ENCODE measurements around the gene RUVBL1.
A peak's percentile ranks its signal among the peaks of the same experiment; 100 is the strongest.

RUVBL1 gene

GRCh38 chr3:128076483-128077201 is 47.0 kb downstream of the RUVBL1 start:
- Histone ChIP-seq H3K27ac (no peak overlapping the region), H3K36me3 (replicated peaks) (peaks cover 14% of the 10 kb centered on the region), H3K27me3 (replicated peaks) (no peaks in the 10 kb centered on the region), H3K4me3 (ENCODE audit: low read depth, low read length) (peak overlapping the region; percentile 49)
- in situ Hi-C loops (cut with HindIII; ENCODE audit: low pct_ligation_motif_present, low sequenced_read_pairs), result no loop called here
- no peak for DNase-seq
- no peak for TF ChIP-seq CTCF (IDR thresholded peaks at IDR 0.05; ENCODE audit: low read depth, low read length, missing control alignments)

- Histone ChIP-seq H3K4me3 (ENCODE audit: low read depth, low read length) (peak overlapping the region; percentile 49), H3K27me3 (replicated peaks) (no peaks in the 10 kb centered on the region), H3K36me3 (replicated peaks) (peaks cover 22% of the 10 kb centered on the region), H3K27ac (no peak overlapping the region)
- DNase-seq, result peak; percentile 70
- TF ChIP-seq CTCF (IDR thresholded peaks at IDR 0.05; ENCODE audit: low read depth, low read length, missing control alignments), result peak; percentile 74
- in situ Hi-C loops (cut with HindIII; ENCODE audit: low pct_ligation_motif_present, low sequenced_read_pairs), result no loop called here
Measured at GRCh38 chr3:128075522-128076482, 47.8 kb downstream of the RUVBL1 start.

- TF ChIP-seq CTCF (IDR thresholded peaks at IDR 0.05; ENCODE audit: low read depth, low read length, missing control alignments), result no peak
- no peak overlapping the region for H3K27ac ChIP-seq
- in situ Hi-C loops (cut with HindIII; ENCODE audit: low pct_ligation_motif_present, low sequenced_read_pairs), result no loop called here
- DNase-seq, result no peak
- peak overlapping the region; percentile 40 for H3K4me3 ChIP-seq (ENCODE audit: low read depth, low read length)
- peaks cover 30% of the 10 kb centered on the region for H3K36me3 ChIP-seq (replicated peaks)
- no peaks in the 10 kb centered on the region for H3K27me3 ChIP-seq (replicated peaks)
Measured at GRCh38 chr3:128074851-128075521, 48.6 kb downstream of the RUVBL1 start.

- TF ChIP-seq CTCF (IDR thresholded peaks at IDR 0.05; ENCODE audit: low read depth, low read length, missing control alignments), result no peak
- H3K27ac ChIP-seq, result no peak overlapping the region
- no peak for DNase-seq
- in situ Hi-C loops (cut with HindIII; ENCODE audit: low pct_ligation_motif_present, low sequenced_read_pairs), result no loop called here
- no peak overlapping the region for H3K4me3 ChIP-seq (ENCODE audit: low read depth, low read length)
- peaks cover 41% of the 10 kb centered on the region for H3K36me3 ChIP-seq (replicated peaks)
- H3K27me3 ChIP-seq (replicated peaks), result no peaks in the 10 kb centered on the region
Measured at GRCh38 chr3:128073807-128074206, 49.8 kb downstream of the RUVBL1 start.

GRCh38 chr3:128073185-128073725 is 50.4 kb downstream of the RUVBL1 start:
- in situ Hi-C loops (cut with HindIII; ENCODE audit: low pct_ligation_motif_present, low sequenced_read_pairs), result no loop called here
- Histone ChIP-seq H3K27ac (no peak overlapping the region), H3K27me3 (replicated peaks) (no peaks in the 10 kb centered on the region), H3K4me3 (ENCODE audit: low read depth, low read length) (no peak overlapping the region), H3K36me3 (replicated peaks) (peaks cover 46% of the 10 kb centered on the region)
- no peak for DNase-seq
- TF ChIP-seq CTCF (IDR thresholded peaks at IDR 0.05; ENCODE audit: low read depth, low read length, missing control alignments), result no peak
